SK-N-SH (cell line): ENCODE data around the gene OCIAD1.

Experiments used
- CHD2 ChIP-seq: fragments of 150-350 bp; IDR thresholded peaks from 2 replicates; pipeline ENCODE4 v1.6.1; 2018; ENCODE audit warnings: low read length; ENCODE audit not compliant: partially characterized antibody
- MEF2A ChIP-seq: IDR thresholded peaks from 2 replicates; pipeline ENCODE4 v1.4.0; 2012; ENCODE audit warnings: low read depth, borderline replicate concordance
- MXI1 ChIP-seq: IDR thresholded peaks from 2 replicates; pipeline ENCODE4 v1.6.1; 2012; ENCODE audit warnings: mild to moderate bottlenecking, low read depth, low read length, improper control_type of control experiment
- POLR2AphosphoS5 ChIP-seq: IDR thresholded peaks from 2 replicates; pipeline ENCODE4 v1.6.1; 2012; ENCODE audit warnings: low read depth, low read length
- REST ChIP-seq: IDR thresholded peaks from 2 replicates; pipeline ENCODE4 v1.6.1; 2012; ENCODE audit warnings: mild to moderate bottlenecking, low read depth, low read length, moderate library complexity
- TAF1 ChIP-seq: IDR thresholded peaks from 2 replicates; pipeline ENCODE4 v1.6.1; 2012; ENCODE audit warnings: low read depth, mild to moderate bottlenecking, low read length, moderate library complexity, borderline replicate concordance
- TF ChIP-seq, protein P1 (sequence below): fragments of 200-600 bp; sonication (generic); IDR thresholded peaks from 2 replicates; pipeline ENCODE4 v1.6.1; 2017; ENCODE audit warnings: antibody characterized with exemption, mild to moderate bottlenecking, moderate library complexity
- TF ChIP-seq, protein P2 (sequence below): fragments of 150-350 bp; IDR thresholded peaks from 2 replicates; pipeline ENCODE4 v1.6.1; 2016; ENCODE audit warnings: mild to moderate bottlenecking, low read depth, low read length

- TF ChIP-seq, protein P1, sequence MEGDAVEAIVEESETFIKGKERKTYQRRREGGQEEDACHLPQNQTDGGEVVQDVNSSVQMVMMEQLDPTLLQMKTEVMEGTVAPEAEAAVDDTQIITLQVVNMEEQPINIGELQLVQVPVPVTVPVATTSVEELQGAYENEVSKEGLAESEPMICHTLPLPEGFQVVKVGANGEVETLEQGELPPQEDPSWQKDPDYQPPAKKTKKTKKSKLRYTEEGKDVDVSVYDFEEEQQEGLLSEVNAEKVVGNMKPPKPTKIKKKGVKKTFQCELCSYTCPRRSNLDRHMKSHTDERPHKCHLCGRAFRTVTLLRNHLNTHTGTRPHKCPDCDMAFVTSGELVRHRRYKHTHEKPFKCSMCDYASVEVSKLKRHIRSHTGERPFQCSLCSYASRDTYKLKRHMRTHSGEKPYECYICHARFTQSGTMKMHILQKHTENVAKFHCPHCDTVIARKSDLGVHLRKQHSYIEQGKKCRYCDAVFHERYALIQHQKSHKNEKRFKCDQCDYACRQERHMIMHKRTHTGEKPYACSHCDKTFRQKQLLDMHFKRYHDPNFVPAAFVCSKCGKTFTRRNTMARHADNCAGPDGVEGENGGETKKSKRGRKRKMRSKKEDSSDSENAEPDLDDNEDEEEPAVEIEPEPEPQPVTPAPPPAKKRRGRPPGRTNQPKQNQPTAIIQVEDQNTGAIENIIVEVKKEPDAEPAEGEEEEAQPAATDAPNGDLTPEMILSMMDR = no peak
- TF ChIP-seq REST (no peak), POLR2AphosphoS5 (no peak), MEF2A (no peak), TAF1 (no peak), MXI1 (no peak), CHD2 (no peak)
- TF ChIP-seq, protein P2, sequence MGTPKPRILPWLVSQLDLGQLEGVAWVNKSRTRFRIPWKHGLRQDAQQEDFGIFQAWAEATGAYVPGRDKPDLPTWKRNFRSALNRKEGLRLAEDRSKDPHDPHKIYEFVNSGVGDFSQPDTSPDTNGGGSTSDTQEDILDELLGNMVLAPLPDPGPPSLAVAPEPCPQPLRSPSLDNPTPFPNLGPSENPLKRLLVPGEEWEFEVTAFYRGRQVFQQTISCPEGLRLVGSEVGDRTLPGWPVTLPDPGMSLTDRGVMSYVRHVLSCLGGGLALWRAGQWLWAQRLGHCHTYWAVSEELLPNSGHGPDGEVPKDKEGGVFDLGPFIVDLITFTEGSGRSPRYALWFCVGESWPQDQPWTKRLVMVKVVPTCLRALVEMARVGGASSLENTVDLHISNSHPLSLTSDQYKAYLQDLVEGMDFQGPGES = no peak
Observed at GRCh38 chr4:48904101-48904500, 73.2 kb downstream of the OCIAD1 start.
